ENCODE results near the gene EYA4. TPM values are rescaled to one million over a fixed set of nuclear protein-coding genes. Genes with fewer than 3 reads are reported as not detected.

Gene EYA4
- total and polyA plus RNA-seq, 3 experiments from 2014 or later: not detected

DNA sequence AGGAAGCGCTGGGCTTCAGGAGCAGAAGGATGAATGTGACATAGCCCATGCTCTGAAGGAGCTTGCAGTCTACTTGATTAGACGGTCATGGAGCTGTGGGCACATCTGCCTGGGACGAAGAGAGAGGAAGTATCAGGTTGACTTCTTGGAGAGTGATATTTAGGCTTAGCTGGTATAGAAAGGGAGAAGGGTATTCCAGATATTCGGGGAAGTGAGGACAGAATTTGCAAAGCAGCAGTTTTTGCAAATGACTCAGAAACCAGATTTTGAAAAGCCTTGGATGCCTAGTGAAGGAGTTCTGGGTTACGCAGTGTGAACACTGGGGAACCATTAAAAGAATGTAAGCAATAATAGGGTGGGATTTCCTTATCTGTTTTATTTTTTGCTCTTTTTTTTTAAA, 60.7 kb downstream of the EYA4 start:
- ChIA-PET CTCF (no interaction called here), POLR2A (no interaction called here)
- Histone ChIP-seq H3K9me3 (ENCODE audit: low read length) (no peaks in the 10 kb centered on the region), H3K4me1 (ENCODE audit: insufficient read depth, low read length) (no peaks in the 10 kb centered on the region), H3K27ac (ENCODE audit: low read depth, low read length) (no peak overlapping the region), H3K36me3 (ENCODE audit: insufficient read depth, low read length) (no peaks in the 10 kb centered on the region), H3K4me3 (ENCODE audit: low read length) (no peak overlapping the region), H3K27me3 (ENCODE audit: insufficient read depth, low read length, poor library complexity, severe bottlenecking) (no peaks in the 10 kb centered on the region)
- H3K4me1 Mint-ChIP-seq: no peaks in the 10 kb centered on the region
- H3K27me3 Mint-ChIP-seq: no peaks in the 10 kb centered on the region
- no peaks in the 10 kb centered on the region for H3K36me3 Mint-ChIP-seq
- no peak overlapping the region for H3K27ac Mint-ChIP-seq
- no peak overlapping the region for H3K4me3 Mint-ChIP-seq
- H3K9me3 Mint-ChIP-seq: peaks cover 0 to 6% (median 0%) of the 10 kb centered on the region in 5 donors
- DNase-seq: no peak

GRCh38 chr6:133306931-133307330, 65.8 kb downstream of the EYA4 start:
- no peak for DNase-seq
- Histone ChIP-seq H3K9me3 (ENCODE audit: low read length) (no peaks in the 10 kb centered on the region), H3K36me3 (ENCODE audit: insufficient read depth, low read length) (no peaks in the 10 kb centered on the region), H3K27me3 (ENCODE audit: insufficient read depth, low read length, poor library complexity, severe bottlenecking) (no peaks in the 10 kb centered on the region), H3K4me1 (ENCODE audit: insufficient read depth, low read length) (no peaks in the 10 kb centered on the region), H3K4me3 (ENCODE audit: low read length) (no peak overlapping the region), H3K27ac (ENCODE audit: low read depth, low read length) (no peak overlapping the region)
- H3K9me3 Mint-ChIP-seq: peaks cover 0 to 2% (median 0%) of the 10 kb centered on the region in 5 donors
- H3K27ac Mint-ChIP-seq: no peak overlapping the region
- no peaks in the 10 kb centered on the region for H3K27me3 Mint-ChIP-seq
- CTCF ChIA-PET: no interaction called here
- POLR2A ChIA-PET: no interaction called here
- no peaks in the 10 kb centered on the region for H3K4me1 Mint-ChIP-seq
- H3K36me3 Mint-ChIP-seq: no peaks in the 10 kb centered on the region
- no peak overlapping the region for H3K4me3 Mint-ChIP-seq

DNA sequence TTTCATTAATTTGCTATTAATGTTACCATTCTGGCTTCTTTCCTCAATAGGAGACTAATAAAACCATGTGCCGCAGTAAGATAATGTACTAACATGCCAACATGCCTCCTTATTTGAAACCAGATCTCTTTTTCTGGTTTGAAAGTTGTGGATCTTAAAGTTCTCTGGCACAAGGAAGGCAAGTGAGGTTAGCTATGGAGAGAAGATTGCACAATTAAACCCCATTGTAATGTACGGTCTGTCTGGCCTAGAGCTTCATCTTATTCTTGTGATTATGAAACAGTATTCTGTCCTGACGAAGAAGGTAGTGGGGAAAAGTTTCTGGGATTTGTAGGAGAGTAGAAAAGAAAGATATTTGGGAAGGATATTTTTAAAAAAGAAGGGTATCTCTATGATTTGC, 68.4 kb downstream of the EYA4 start:
- H3K36me3 Mint-ChIP-seq: no peaks in the 10 kb centered on the region
- H3K4me1 Mint-ChIP-seq: no peaks in the 10 kb centered on the region
- no peak for DNase-seq
- H3K27me3 ChIP-seq (ENCODE audit: insufficient read depth, low read length, poor library complexity, severe bottlenecking): no peaks in the 10 kb centered on the region
- no peak overlapping the region for H3K27ac Mint-ChIP-seq
- peaks cover 0 to 2% (median 0%) of the 10 kb centered on the region in 5 donors for H3K9me3 Mint-ChIP-seq
- no peak overlapping the region for H3K4me3 ChIP-seq (ENCODE audit: low read length)
- H3K27me3 Mint-ChIP-seq: no peaks in the 10 kb centered on the region
- H3K9me3 ChIP-seq (ENCODE audit: low read length): no peaks in the 10 kb centered on the region
- H3K27ac ChIP-seq (ENCODE audit: low read depth, low read length): no peak overlapping the region
- ChIA-PET POLR2A (no interaction called here), CTCF (no interaction called here)
- H3K4me1 ChIP-seq (ENCODE audit: insufficient read depth, low read length): no peaks in the 10 kb centered on the region
- no peak overlapping the region for H3K4me3 Mint-ChIP-seq
- H3K36me3 ChIP-seq (ENCODE audit: insufficient read depth, low read length): no peaks in the 10 kb centered on the region

- Mint-ChIP-seq H3K27me3 (no peaks in the 10 kb centered on the region), H3K4me3 (no peak overlapping the region)
Observed at GRCh38 chr6:133312006-133312405, 70.8 kb downstream of the EYA4 start.

GRCh38 chr6:133313068-133313467, 71.9 kb downstream of the EYA4 start:
- Histone ChIP-seq H3K36me3 (ENCODE audit: insufficient read depth, low read length) (no peaks in the 10 kb centered on the region), H3K27ac (ENCODE audit: low read depth, low read length) (no peak overlapping the region), H3K4me1 (ENCODE audit: insufficient read depth, low read length) (no peaks in the 10 kb centered on the region), H3K4me3 (ENCODE audit: low read length) (no peak overlapping the region), H3K9me3 (ENCODE audit: low read length) (no peaks in the 10 kb centered on the region), H3K27me3 (ENCODE audit: insufficient read depth, low read length, poor library complexity, severe bottlenecking) (no peaks in the 10 kb centered on the region)
- no peak for DNase-seq
- H3K4me3 Mint-ChIP-seq: no peak overlapping the region
- no peak overlapping the region for H3K27ac Mint-ChIP-seq
- H3K4me1 Mint-ChIP-seq: no peaks in the 10 kb centered on the region
- H3K27me3 Mint-ChIP-seq: no peaks in the 10 kb centered on the region
- peaks cover 0 to 2% (median 0%) of the 10 kb centered on the region in 5 donors for H3K9me3 Mint-ChIP-seq
- H3K36me3 Mint-ChIP-seq: no peaks in the 10 kb centered on the region
- POLR2A ChIA-PET: no interaction called here
- CTCF ChIA-PET: no interaction called here

More at GRCh38 chr6:133312006-133312405, 70.8 kb downstream of the EYA4 start:
- no peak for DNase-seq
- ChIA-PET POLR2A (no interaction called here), CTCF (no interaction called here)
- Mint-ChIP-seq H3K9me3 (peaks cover 0 to 2% (median 0%) of the 10 kb centered on the region in 5 donors), H3K4me1 (no peaks in the 10 kb centered on the region), H3K27ac (no peak overlapping the region), H3K36me3 (no peaks in the 10 kb centered on the region)
- Histone ChIP-seq H3K27ac (ENCODE audit: low read depth, low read length) (no peak overlapping the region), H3K9me3 (ENCODE audit: low read length) (no peaks in the 10 kb centered on the region), H3K4me3 (ENCODE audit: low read length) (no peak overlapping the region), H3K36me3 (ENCODE audit: insufficient read depth, low read length) (no peaks in the 10 kb centered on the region), H3K4me1 (ENCODE audit: insufficient read depth, low read length) (no peaks in the 10 kb centered on the region), H3K27me3 (ENCODE audit: insufficient read depth, low read length, poor library complexity, severe bottlenecking) (no peaks in the 10 kb centered on the region)

DNA sequence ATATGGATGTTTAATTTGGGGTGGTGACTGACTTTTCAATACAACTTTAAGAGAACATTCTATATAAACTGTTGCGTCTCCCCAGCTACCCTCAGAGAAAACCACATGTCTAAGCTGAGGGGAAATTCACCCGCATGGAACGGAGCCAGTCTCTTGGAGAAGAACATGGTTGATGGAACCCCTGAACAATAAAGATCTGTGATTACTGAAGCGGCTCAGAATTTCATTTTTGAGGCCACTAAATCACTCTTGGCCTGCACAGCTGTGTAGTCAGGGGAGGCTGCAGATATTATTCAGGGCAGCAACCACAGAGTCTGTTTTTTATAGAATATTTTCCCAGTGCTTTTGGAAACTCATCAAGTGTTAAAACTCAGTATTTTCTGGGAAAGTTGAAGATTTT, 73.8 kb downstream of the EYA4 start:
- ChIA-PET CTCF (no interaction called here), POLR2A (no interaction called here)
- Histone ChIP-seq H3K4me1 (ENCODE audit: insufficient read depth, low read length) (no peaks in the 10 kb centered on the region), H3K27ac (ENCODE audit: low read depth, low read length) (no peak overlapping the region), H3K4me3 (ENCODE audit: low read length) (no peak overlapping the region), H3K27me3 (ENCODE audit: insufficient read depth, low read length, poor library complexity, severe bottlenecking) (no peaks in the 10 kb centered on the region), H3K36me3 (ENCODE audit: insufficient read depth, low read length) (no peaks in the 10 kb centered on the region), H3K9me3 (ENCODE audit: low read length) (no peaks in the 10 kb centered on the region)
- no peaks in the 10 kb centered on the region for H3K27me3 Mint-ChIP-seq
- H3K36me3 Mint-ChIP-seq: no peaks in the 10 kb centered on the region
- no peak overlapping the region for H3K27ac Mint-ChIP-seq
- no peak overlapping the region for H3K4me3 Mint-ChIP-seq
- DNase-seq: no peak
- H3K9me3 Mint-ChIP-seq: no peaks in the 10 kb centered on the region
- H3K4me1 Mint-ChIP-seq: no peaks in the 10 kb centered on the region

- no peak for DNase-seq
- Mint-ChIP-seq H3K27me3 (no peaks in the 10 kb centered on the region), H3K4me3 (no peak overlapping the region), H3K36me3 (no peaks in the 10 kb centered on the region), H3K27ac (no peak overlapping the region), H3K9me3 (no peaks in the 10 kb centered on the region), H3K4me1 (no peaks in the 10 kb centered on the region)
- Histone ChIP-seq H3K36me3 (ENCODE audit: insufficient read depth, low read length) (no peaks in the 10 kb centered on the region), H3K4me1 (ENCODE audit: insufficient read depth, low read length) (no peaks in the 10 kb centered on the region), H3K4me3 (ENCODE audit: low read length) (no peak overlapping the region), H3K9me3 (ENCODE audit: low read length) (no peaks in the 10 kb centered on the region), H3K27ac (ENCODE audit: low read depth, low read length) (no peak overlapping the region), H3K27me3 (ENCODE audit: insufficient read depth, low read length, poor library complexity, severe bottlenecking) (no peaks in the 10 kb centered on the region)
- POLR2A ChIA-PET: no interaction called here
- CTCF ChIA-PET: no interaction called here
Observed at GRCh38 chr6:133315811-133316210, 74.7 kb downstream of the EYA4 start.

GRCh38 chr6:133317704-133318103, 76.5 kb downstream of the EYA4 start:
- Mint-ChIP-seq H3K4me3 (no peak overlapping the region), H3K36me3 (no peaks in the 10 kb centered on the region), H3K27ac (no peak overlapping the region), H3K9me3 (no peaks in the 10 kb centered on the region), H3K27me3 (no peaks in the 10 kb centered on the region), H3K4me1 (no peaks in the 10 kb centered on the region)
- ChIA-PET CTCF (no interaction called here), POLR2A (no interaction called here)
- no peaks in the 10 kb centered on the region for H3K36me3 ChIP-seq (ENCODE audit: insufficient read depth, low read length)
- DNase-seq: no peak
- H3K9me3 ChIP-seq (ENCODE audit: low read length): no peaks in the 10 kb centered on the region
- H3K4me1 ChIP-seq (ENCODE audit: insufficient read depth, low read length): no peaks in the 10 kb centered on the region
- no peaks in the 10 kb centered on the region for H3K27me3 ChIP-seq (ENCODE audit: insufficient read depth, low read length, poor library complexity, severe bottlenecking)
- no peak overlapping the region for H3K4me3 ChIP-seq (ENCODE audit: low read length)
- no peak overlapping the region for H3K27ac ChIP-seq (ENCODE audit: low read depth, low read length)

- CTCF ChIA-PET: no interaction called here
- Mint-ChIP-seq H3K27me3 (peaks cover 0 to 1% of the 10 kb centered on the region in 2 donors), H3K36me3 (no peaks in the 10 kb centered on the region), H3K9me3 (no peaks in the 10 kb centered on the region), H3K27ac (no peak overlapping the region), H3K4me3 (no peak overlapping the region), H3K4me1 (no peaks in the 10 kb centered on the region)
- no peaks in the 10 kb centered on the region for H3K36me3 ChIP-seq (ENCODE audit: insufficient read depth, low read length)
- POLR2A ChIA-PET: no interaction called here
- no peaks in the 10 kb centered on the region for H3K4me1 ChIP-seq (ENCODE audit: insufficient read depth, low read length)
- H3K4me3 ChIP-seq (ENCODE audit: low read length): no peak overlapping the region
- H3K27ac ChIP-seq (ENCODE audit: low read depth, low read length): no peak overlapping the region
- H3K9me3 ChIP-seq (ENCODE audit: low read length): no peaks in the 10 kb centered on the region
- DNase-seq: no peak
- H3K27me3 ChIP-seq (ENCODE audit: insufficient read depth, low read length, poor library complexity, severe bottlenecking): no peaks in the 10 kb centered on the region
Observed at GRCh38 chr6:133326584-133326983, 85.4 kb downstream of the EYA4 start.
